Tibial nerve (tissue), 3 donors: Measurements from ENCODE around the gene C3orf18.

Experiments used
- CTCF ChIP-seq, 5 experiments: fragments of 200-600 bp in 3 of 5; fragments of 450-650 bp in 2 of 5; sonication (generic) in 3 of 5; IDR thresholded peaks; one replicate each; pipeline ENCODE4 v1.5.1; 2016 to 2019; ENCODE audit warnings: antibody characterized with exemption in 5 of 5, mild to moderate bottlenecking in 3 of 5, moderate library complexity in 2 of 5
- POLR2A ChIP-seq, 2 donors: fragments of 450-650 bp; IDR thresholded peaks; one replicate each; pipeline ENCODE4 v1.6.1; 2017; ENCODE audit warnings: antibody characterized with exemption in 2 of 2, mild to moderate bottlenecking in 2 of 2, moderate library complexity in 2 of 2

- TF ChIP-seq CTCF (IDR thresholded peaks at IDR 0.05) (no peak), POLR2A (IDR thresholded peaks at IDR 0.05) (no peak)
Measured at GRCh38 chr3:50557106-50557505, 10.4 kb downstream of the C3orf18 start.
